K562 (cell line): ENCODE measurements around the gene RXRA. TPM values are rescaled to one million over a fixed set of nuclear protein-coding genes. Genes with fewer than 3 reads are reported as not detected.

ENCODE experiments used
- ATAC-seq: fragments of 200-7000 bp; cut with Tn5 transposase; 3 replicates; pipeline ENCODE4 v1.9.1; 2020; ENCODE audit warnings: moderate library complexity
- BruUV-seq: library from RNA; stranded (reverse); fragments of 400-500 nt; replicated peaks from 2 replicates; lab custom pipeline; 2021; lab: Mats Ljungman, UMichigan
- CTCF ChIA-PET: fragments of 300-600 bp; formaldehyde crosslinking; extraction: SDS; loops from one replicate; lab custom pipeline; 2021; ENCODE audit warnings: low intra/inter-chr PET ratio; lab: Yijun Ruan, JAX
- POLR2A ChIA-PET: fragments of 300-600, 350-650 bp; sonication (Branson Sonifier 250); formaldehyde crosslinking; extraction: SDS; loops from one replicate; lab custom pipeline; 2021; ENCODE audit warnings: antibody characterized with exemption, inconsistent platforms; lab: Yijun Ruan, JAX
- DNase-seq, 4 experiments: peaks; one replicate each; pipeline versions ENCODE4 v3.0.0 to v3.0.0-alpha.2; 2011 to 2018; ENCODE audit warnings: low spot score in 3 of 4, mixed read lengths in 3 of 4; ENCODE audit errors: extremely low read depth in 1 of 4
- FAIRE-seq: peaks from 2 replicates; lab custom pipeline; 2011; peaks lifted over from hg19 to GRCh38; lab: Jason Lieb, UNC
- H2AFZ ChIP-seq: 2 replicates; pipeline ENCODE4 v1.6.0; 2011; ENCODE audit warnings: low read depth, low read length, control low read depth, inconsistent platforms
- H3K27ac ChIP-seq: fragments of 200-600 bp; 3 replicates; pipeline ENCODE4 v1.8.0; 2011; ENCODE audit warnings: low read depth, mild to moderate bottlenecking, control low read depth, inconsistent platforms, low read length, moderate library complexity, mixed read lengths; ENCODE audit errors: extremely low read depth
- H3K27me3 ChIP-seq, 2 experiments: fragments of 300-600 bp in 1 of 2; 2 replicates in 1 of 2; 3 replicates in 1 of 2; pipeline versions ENCODE4 v1.6.0 to v1.8.0; 2011; ENCODE audit warnings: inconsistent platforms in 2 of 2, low read length in 2 of 2, mild to moderate bottlenecking in 1 of 2, mixed read lengths in 1 of 2, moderate library complexity in 1 of 2; ENCODE audit not compliant: control insufficient read depth in 2 of 2, insufficient read depth in 2 of 2
- H3K36me3 ChIP-seq: fragments of 300-600 bp; 3 replicates; pipeline ENCODE4 v1.8.0; 2011; ENCODE audit warnings: mild to moderate bottlenecking, low read length, inconsistent platforms; ENCODE audit not compliant: control insufficient read depth, insufficient read depth
- H3K4me1 ChIP-seq, 2 experiments: fragments of 200-600 bp in 1 of 2; replicated peaks in 1 of 2; 2 replicates in 1 of 2; 3 replicates in 1 of 2; pipeline versions ENCODE4 v1.5.1 to v1.8.0; 2011; ENCODE audit warnings: inconsistent platforms in 2 of 2, low read length in 2 of 2, mild to moderate bottlenecking in 1 of 2, mixed read lengths in 1 of 2, moderate library complexity in 1 of 2; ENCODE audit not compliant: control insufficient read depth in 2 of 2, insufficient read depth in 2 of 2
- H3K4me2 ChIP-seq: 2 replicates; pipeline ENCODE4 v1.6.1; 2011; ENCODE audit warnings: low read length, control low read depth, inconsistent platforms, mixed read lengths; ENCODE audit not compliant: insufficient read depth
- H3K4me3 ChIP-seq: fragments of 200-600 bp; sonication (generic), shearing (Covaris generic); 2 replicates; pipeline ENCODE4 v1.5.1; 2016; ENCODE audit warnings: control low read depth, inconsistent platforms
- H3K79me2 ChIP-seq: fragments of 200-600 bp; 3 replicates; pipeline ENCODE4 v1.8.0; 2011; ENCODE audit warnings: low read length, inconsistent platforms; ENCODE audit not compliant: control insufficient read depth, insufficient read depth
- H3K9ac ChIP-seq, 2 experiments: 2 replicates each; pipeline versions ENCODE4 v1.6.0 to v1.6.1; 2011; ENCODE audit warnings: low read depth in 2 of 2, low read length in 2 of 2, control low read depth in 1 of 2, inconsistent platforms in 1 of 2, mild to moderate bottlenecking in 1 of 2, mixed read lengths in 1 of 2; ENCODE audit not compliant: insufficient read depth in 1 of 2
- H3K9me1 ChIP-seq: one replicate; pipeline ENCODE4 v1.6.0; 2011; ENCODE audit warnings: inconsistent platforms, mild to moderate bottlenecking, low read length, moderate library complexity; ENCODE audit not compliant: control insufficient read depth, insufficient read depth
- H3K9me3 ChIP-seq: replicated peaks from 2 replicates; pipeline ENCODE4 v1.5.1; 2011; ENCODE audit warnings: low read depth, low read length, inconsistent platforms; ENCODE audit not compliant: control insufficient read depth, insufficient read depth
- H4K20me1 ChIP-seq: replicated peaks from 2 replicates; pipeline ENCODE4 v1.6.1; 2011; ENCODE audit warnings: low read length, inconsistent platforms, mixed read lengths; ENCODE audit not compliant: control insufficient read depth, insufficient read depth
- C11orf30 ChIP-seq: fragments of 450-650 bp; IDR thresholded peaks from 2 replicates; pipeline ENCODE4 v1.6.1; 2016; ENCODE audit warnings: low read depth, mild to moderate bottlenecking
- CHCHD3 ChIP-seq: fragments of 250-450 bp; sonication (Bioruptor Pico); IDR thresholded peaks from 2 replicates; pipeline ENCODE4 v2.1.2; 2022; ENCODE audit warnings: mild to moderate bottlenecking
- KAT8 ChIP-seq: fragments of 450-650 bp; IDR thresholded peaks from 2 replicates; pipeline ENCODE4 v1.6.1; 2016; ENCODE audit warnings: low read depth, mild to moderate bottlenecking
- MAFF ChIP-seq: IDR thresholded peaks from 2 replicates; pipeline ENCODE4 v1.6.1; 2012; ENCODE audit warnings: low read length, improper control_type of control experiment
- MAFG ChIP-seq: fragments of 450-650 bp; conservative IDR thresholded peaks from 2 replicates; pipeline ENCODE4 v1.6.1; 2016; ENCODE audit warnings: missing genetic modification characterization, missing compliant biosample characterization
- MAFK ChIP-seq: IDR thresholded peaks from 2 replicates; pipeline ENCODE4 v1.6.1; 2011; ENCODE audit warnings: low read length, improper control_type of control experiment
- MTA2 ChIP-seq: fragments of 450-650 bp; IDR thresholded peaks from 2 replicates; pipeline ENCODE4 v1.6.1; 2016; ENCODE audit warnings: low read depth
- RFX1 ChIP-seq: fragments of 450-650 bp; IDR thresholded peaks from 2 replicates; pipeline ENCODE4 v1.6.1; 2016; ENCODE audit warnings: mild to moderate bottlenecking, moderate library complexity
- ZKSCAN1 ChIP-seq: fragments of 150-350 bp; IDR thresholded peaks from 2 replicates; pipeline ENCODE4 v1.6.1; 2016; ENCODE audit warnings: low read depth, low read length
- ZNF316 ChIP-seq: fragments of 450-650 bp; IDR thresholded peaks from 2 replicates; pipeline ENCODE4 v1.6.1; 2016
- ZNF444 ChIP-seq: fragments of 250-450 bp; sonication (Bioruptor Pico); IDR thresholded peaks from 2 replicates; pipeline ENCODE4 v1.4.0; 2020; ENCODE audit warnings: mild to moderate bottlenecking, moderate library complexity
- ZNF778 ChIP-seq: fragments of 450-650 bp; formaldehyde crosslinking; IDR thresholded peaks from 2 replicates; pipeline ENCODE4 v1.4.0; 2020; ENCODE audit warnings: mild to moderate bottlenecking, moderate library complexity
- whole genome bisulfite sequencing: fragments of 100-300 bp; shearing (Covaris generic); methylation state at CpG from one replicate; pipeline ENCODE4 v1.1.6; 2016; ENCODE audit warnings: low coverage, mixed read lengths; ENCODE audit not compliant: insufficient coverage; ENCODE audit errors: missing lambda C conversion rate; 5-methylcytosine and 5-hydroxymethylcytosine counted together
- in situ Hi-C: fragments of 300-500 bp; cut with MboI; formaldehyde crosslinking; loops from 4 replicates; pipeline ENCODE4 v1.15.0; 2018; ENCODE audit warnings: inconsistent platforms, mixed read lengths
- intact Hi-C: fragments of 100-400 bp; cut with micrococcal nuclease; formaldehyde crosslinking; loops from 2 replicates; pipeline ENCODE4 v1.14.2; 2022
- polyA plus RNA-seq, 8 experiments: library from polyadenylated mRNA; depleted of rRNA in 4 of 8; stranded (reverse) in 5 of 8; unstranded in 3 of 8; fragments of >200 nt; fragmentation: Nextera tagmentation in 2 of 8; fragmentation: Illumina TruSeq in 1 of 8; extraction: Ambion mirVana in 2 of 8; extraction: Trizol in 1 of 8; gene quantifications; 2 replicates each; pipeline versions ENCODE4 v1.2.1 to v1.2.3, GENCODE V29; 2011 to 2014; ENCODE audit warnings: inconsistent platforms in 1 of 8, missing spikeins in 1 of 8
- total RNA-seq, 7 experiments: library from RNA; depleted of rRNA in 6 of 7; stranded (reverse); fragments of >200 nt in 6 of 7; fragmentation: Illumina TruSeq in 2 of 7; extraction: Trizol in 2 of 7; gene quantifications; 2 replicates each; pipeline versions ENCODE4 v1.2.1 to v1.2.3, GENCODE V29; 2011 to 2021; ENCODE audit warnings: low replicate concordance in 1 of 7

RXRA gene
- total and polyA plus RNA-seq, 9 of the 15 experiments (the other 6 are each of a cell fraction or from before 2014, with no cell fraction given) = 0.35 to 23.6 (median 4.6) TPM

DNA sequence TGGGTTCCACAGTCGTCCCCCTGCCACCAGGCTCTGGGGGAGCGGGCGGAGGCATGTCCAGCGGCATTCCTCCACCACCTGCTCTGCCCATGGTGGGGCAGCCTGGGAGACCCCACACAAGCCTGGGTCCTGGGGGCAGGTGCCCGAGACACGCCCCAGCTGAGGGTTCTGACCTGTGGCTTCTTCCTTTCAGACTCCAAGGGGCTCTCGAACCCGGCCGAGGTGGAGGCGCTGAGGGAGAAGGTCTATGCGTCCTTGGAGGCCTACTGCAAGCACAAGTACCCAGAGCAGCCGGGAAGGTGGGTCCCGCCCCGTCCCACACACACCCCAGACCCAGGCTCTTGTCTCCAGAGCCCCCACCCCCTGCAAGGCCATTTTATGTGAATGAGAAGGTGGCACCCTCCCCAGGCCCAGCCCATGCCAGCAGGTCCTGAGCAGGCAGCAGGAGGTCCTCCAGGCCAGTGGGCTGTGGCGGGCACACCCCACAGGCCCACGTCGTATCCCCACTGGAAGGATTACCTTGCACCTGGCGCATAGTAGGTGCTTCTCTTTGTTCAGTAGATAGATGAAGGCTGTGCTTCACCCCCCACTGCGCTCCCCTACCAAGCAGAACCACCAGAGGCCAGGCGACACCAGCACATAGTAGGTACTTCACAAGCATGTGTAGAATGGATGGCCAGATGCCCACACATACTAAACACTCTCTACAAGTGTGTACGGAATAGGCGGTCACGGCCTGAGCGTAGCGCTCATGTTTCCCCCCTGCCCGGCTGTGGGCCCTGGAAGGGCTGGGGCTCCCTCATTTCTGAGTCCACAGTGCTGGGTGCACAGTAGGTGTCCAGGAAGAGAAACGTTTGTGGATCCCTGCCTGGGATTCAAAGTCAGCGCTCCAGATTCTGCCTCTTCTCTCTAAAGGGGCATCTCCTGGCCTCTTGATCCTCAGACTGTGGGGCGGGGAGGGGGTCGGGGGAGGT is 107.9 kb downstream of the RXRA start:
- in situ Hi-C loops = no loop called here
- FAIRE-seq = no peak
- POLR2A ChIA-PET = interaction anchor here (0.6 kb wide), 1 partner anchor 1182 kb away, joined by 3 read pairs; no protein-coding TSS in a partner anchor

DNA sequence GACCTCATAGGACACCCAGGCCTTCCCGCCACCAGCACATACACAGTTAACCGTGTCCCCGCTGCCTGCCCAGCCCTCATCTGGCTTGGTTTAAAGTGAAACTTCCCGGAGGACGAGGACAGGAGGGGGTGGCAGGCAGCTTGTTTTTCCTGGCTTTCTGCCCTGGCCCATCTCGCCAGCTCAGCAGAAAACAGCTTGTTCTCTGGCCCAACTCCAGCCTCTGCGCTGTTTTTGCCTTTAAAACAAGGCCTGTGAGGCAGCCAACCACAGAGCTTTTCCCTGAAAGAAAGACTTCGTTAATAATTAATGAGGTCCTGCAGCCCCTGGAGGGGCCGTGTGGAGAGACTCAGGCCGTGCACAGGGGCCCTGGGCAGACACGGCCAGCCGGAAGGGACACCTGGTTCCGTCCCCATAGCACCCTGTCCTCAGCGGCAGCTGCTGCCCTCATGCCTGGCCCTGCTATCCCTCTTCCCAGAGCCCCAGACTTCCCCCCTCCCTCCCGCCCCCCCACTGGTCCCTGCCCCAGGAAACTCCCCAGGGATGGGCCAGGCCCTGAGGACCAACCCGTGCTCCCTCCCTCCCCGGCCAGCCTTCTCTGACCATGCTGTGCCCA is 108.7 kb downstream of the RXRA start:
- Histone ChIP-seq H3K79me2 (no peaks in the 10 kb centered on the region), H3K4me1 (peaks cover 0 to 23% of the 10 kb centered on the region in 2 experiments; a peak in 2 of 5 replicates)
- WGBS = 72% methylated on average over 12 of the region's 17 CpGs
- TF ChIP-seq MAFK = 0 out of 2 replicates have a peak, but pooled peaks have one; percentile 44
- no peak for TF ChIP-seq CHCHD3 (CRISPR knock-in tag)
- no peak for TF ChIP-seq ZNF444
- TF ChIP-seq MAFF = peak; percentile 35; the same call in 1 of the 2 replicates
- TF ChIP-seq KAT8 = no peak
- peak; percentile 64 for TF ChIP-seq ZNF316
- TF ChIP-seq RFX1 = no peak
- peak; percentile 61 for TF ChIP-seq C11orf30
- no peak for TF ChIP-seq ZNF778 (CRISPR knock-in tag)
- TF ChIP-seq MAFG (tag) = peak; percentile 56; the same call in 1 of the 2 replicates
- TF ChIP-seq, all 486 proteins: peak for 5
- no peak for ATAC-seq
- POLR2A ChIA-PET = interaction anchor here (0.7 kb wide), 1 partner anchor 9 kb away, joined by 3 read pairs; no protein-coding TSS in a partner anchor
- H3K4me2 ChIP-seq = no peak overlapping the region
- intact Hi-C loops = no loop called here
- no peaks in the 10 kb centered on the region for H3K9me3 ChIP-seq
- no peak overlapping the region for H3K4me3 ChIP-seq
- H4K20me1 ChIP-seq = no peaks in the 10 kb centered on the region
- in situ Hi-C loops = no loop called here
- FAIRE-seq = no peak
- H3K27ac ChIP-seq = no peak overlapping the region
- no peak overlapping the region for H3K9ac ChIP-seq
- no TSS peak for BruUV-seq
- no peak overlapping the region for H2AFZ ChIP-seq
- H3K27me3 ChIP-seq = no peaks in the 10 kb centered on the region
- H3K9me1 ChIP-seq = no peaks in the 10 kb centered on the region
- CTCF ChIA-PET = no interaction called here
- no peak for DNase-seq
- H3K36me3 ChIP-seq = peaks cover 8% of the 10 kb centered on the region; the same call in 1 of the 3 replicates

More for the DNA sequence above, 107.9 kb downstream of the RXRA start:
- Histone ChIP-seq H3K9me3 (no peaks in the 10 kb centered on the region), H2AFZ (no peak overlapping the region), H3K27ac (no peak overlapping the region), H3K4me3 (no peak overlapping the region), H3K4me1 (peaks cover 0 to 19% of the 10 kb centered on the region in 2 experiments; a peak in 2 of 5 replicates), H3K79me2 (no peaks in the 10 kb centered on the region), H3K9me1 (no peaks in the 10 kb centered on the region), H3K27me3 (no peaks in the 10 kb centered on the region), H3K9ac (no peak overlapping the region), H4K20me1 (no peaks in the 10 kb centered on the region), H3K4me2 (no peak overlapping the region), H3K36me3 (peaks cover 8% of the 10 kb centered on the region; the same call in 1 of the 3 replicates)
- intact Hi-C loops = no loop called here
- CTCF ChIA-PET = no interaction called here
- BruUV-seq = no TSS peak
- DNase-seq (no peak), ATAC-seq (no peak)
- WGBS = 88% methylated on average over 22 of the region's 30 CpGs
- TF ChIP-seq ZKSCAN1 (peak; percentile 99), MTA2 (no peak)
